Motor neuron (in vitro differentiated cells): ENCODE results near the gene INHBB. TPM values are rescaled to one million over a fixed set of nuclear protein-coding genes. Genes with fewer than 3 reads are reported as not detected.
"Not testable (repeated sequence)": the region's sequence is repeated elsewhere in the genome, so short reads cannot be mapped to it uniquely, and the experiment has no call there.

ENCODE experiments used
- ATAC-seq, 8 experiments: fragments of 200-7000 bp; cut with Tn5 transposase; replicated peaks in 6 of 8; 2 replicates each; pipeline ENCODE4 v1.8.0; 2021; ENCODE audit warnings: mild to moderate bottlenecking in 8 of 8, moderate library complexity in 8 of 8
- H3K27ac ChIP-seq, 2 donors: fragments of 250-450 bp; sonication (Bioruptor Pico); 2 replicates each; pipeline ENCODE4 v1.9.0; 2021; ENCODE audit warnings: antibody characterized with exemption in 2 of 2, mild to moderate bottlenecking in 2 of 2, moderate library complexity in 1 of 2
- H3K4me1 ChIP-seq, 2 donors: fragments of 250-450 bp; sonication (Bioruptor Pico); replicated peaks in 1 of 2; 2 replicates each; pipeline ENCODE4 v1.6.1; 2021; ENCODE audit warnings: antibody characterized with exemption in 2 of 2, mild to moderate bottlenecking in 2 of 2, moderate library complexity in 1 of 2
- H3K4me3 ChIP-seq, 5 donors: fragments of 250-450 bp; sonication (Bioruptor Pico); 2 replicates each; pipeline ENCODE4 v1.9.0; 2021; ENCODE audit warnings: antibody characterized with exemption in 5 of 5, mild to moderate bottlenecking in 5 of 5, moderate library complexity in 4 of 5
- WGBS, 10 experiments: fragments of 450-650 bp; shearing (Covaris generic); methylation state at CpG; one replicate each; pipeline ENCODE4 v1.0.0; 2022; 5-methylcytosine and 5-hydroxymethylcytosine counted together
- in situ Hi-C, 9 experiments: fragments of 400-800 bp; cut with MboI; loops; one replicate each; pipeline ENCODE4 v1.15.0; 2021; ENCODE audit warnings: low sequenced_read_pairs in 9 of 9, low pct_unique_long_range_greater_than_20kb in 2 of 9; ENCODE audit not compliant: unreplicated experiment in 9 of 9
- total RNA-seq, 8 experiments: library from RNA; unstranded; fragments of 300-600 nt; gene quantifications; 2 replicates each; pipeline versions ENCODE4 v1.2.3 to v1.2.4, GENCODE V29; 2022

Gene INHBB
- total RNA-seq, 8 experiments from 2014 or later: 0.09 to 14.4 (median 1.5) TPM

DNA sequence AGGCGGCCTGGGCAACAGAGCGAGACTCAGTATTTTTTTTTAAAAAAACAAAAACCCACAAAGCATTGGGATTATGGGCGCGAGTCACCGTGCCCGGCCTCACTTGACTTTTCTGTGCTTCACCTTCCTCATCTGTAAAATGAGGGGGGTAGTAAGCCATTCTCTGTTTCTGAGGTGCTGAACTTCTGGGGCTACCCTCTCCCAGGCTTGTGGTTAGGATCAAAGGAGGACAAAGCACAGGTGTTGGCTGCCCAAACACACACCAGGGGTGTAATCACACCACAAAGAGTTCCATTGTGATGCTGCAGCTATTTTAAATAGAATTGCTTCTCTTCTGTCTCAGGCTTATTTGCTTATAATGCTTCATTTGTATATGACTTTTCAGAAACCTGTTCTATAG is 35.8 kb upstream of the INHBB start:
- ATAC-seq: no peak
- in situ Hi-C loops: no loop called here
- Histone ChIP-seq H3K4me3 (no peak overlapping the region), H3K27ac (no peak overlapping the region), H3K4me1 (peaks cover 9 to 15% of the 10 kb centered on the region in 2 donors)
- 80 to 100% (median 92%) methylated on average over 1 to 5 of the region's 6 CpGs; no CpG with 5 or more reads in 4 of the 10 experiments for WGBS, 10 experiments

DNA sequence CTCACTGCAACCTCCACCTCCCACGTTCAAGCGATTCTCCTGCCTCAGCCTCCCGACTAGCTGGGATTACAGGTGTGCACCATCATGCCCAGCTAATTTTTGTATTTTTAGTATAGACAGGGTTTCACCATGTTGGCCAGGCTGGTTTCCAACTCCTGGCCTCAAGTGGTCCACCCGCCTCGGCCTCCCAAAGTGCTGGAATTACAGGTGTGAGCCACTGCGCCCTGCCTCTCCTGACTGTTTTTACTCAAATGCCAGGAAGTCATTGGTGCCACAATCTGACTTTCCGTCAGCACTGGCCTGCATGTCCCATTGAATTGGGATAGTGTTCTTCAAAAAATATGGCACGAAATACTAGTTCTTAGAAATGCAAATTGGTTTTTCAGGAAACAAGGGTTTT is 35.1 kb upstream of the INHBB start:
- H3K4me3 ChIP-seq, ATAC-seq, in situ Hi-C loops, H3K27ac ChIP-seq: not testable (repeated sequence)
- 50 to 95% (median 92%) methylated on average over 1 to 8 of the region's 8 CpGs; no CpG with 5 or more reads in 3 of the 10 experiments for WGBS, 10 experiments
- H3K4me1 ChIP-seq: peaks cover 9 to 15% of the 10 kb centered on the region in 2 donors

DNA sequence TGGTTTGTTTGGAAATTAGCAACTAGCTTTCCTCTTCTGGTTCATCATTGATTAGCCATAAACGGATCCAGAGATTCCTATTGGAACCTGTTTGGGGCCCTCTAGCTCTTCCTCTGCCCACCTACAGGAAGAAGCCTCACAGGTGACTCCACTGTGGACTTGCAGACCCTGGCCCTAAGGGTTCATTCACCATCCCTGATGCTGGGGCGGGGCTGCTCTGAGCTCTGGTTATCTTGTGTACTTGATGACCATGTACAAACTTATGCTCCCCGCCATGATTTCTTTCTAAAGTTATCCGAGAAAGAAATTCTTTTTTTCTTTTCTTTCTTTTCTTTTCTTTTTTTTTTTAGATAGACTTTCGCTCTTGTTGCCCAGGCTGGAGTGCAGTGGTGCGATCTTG is 33.9 kb upstream of the INHBB start:
- ATAC-seq: no peak
- in situ Hi-C loops: no loop called here
- Histone ChIP-seq H3K4me3 (no peak overlapping the region), H3K27ac (no peak overlapping the region), H3K4me1 (peaks cover 9 to 15% of the 10 kb centered on the region in 2 donors)
- 57 to 100% (median 79%) methylated on average over 1 to 6 of the region's 6 CpGs; no CpG with 5 or more reads in 1 of the 10 experiments for WGBS, 10 experiments

DNA sequence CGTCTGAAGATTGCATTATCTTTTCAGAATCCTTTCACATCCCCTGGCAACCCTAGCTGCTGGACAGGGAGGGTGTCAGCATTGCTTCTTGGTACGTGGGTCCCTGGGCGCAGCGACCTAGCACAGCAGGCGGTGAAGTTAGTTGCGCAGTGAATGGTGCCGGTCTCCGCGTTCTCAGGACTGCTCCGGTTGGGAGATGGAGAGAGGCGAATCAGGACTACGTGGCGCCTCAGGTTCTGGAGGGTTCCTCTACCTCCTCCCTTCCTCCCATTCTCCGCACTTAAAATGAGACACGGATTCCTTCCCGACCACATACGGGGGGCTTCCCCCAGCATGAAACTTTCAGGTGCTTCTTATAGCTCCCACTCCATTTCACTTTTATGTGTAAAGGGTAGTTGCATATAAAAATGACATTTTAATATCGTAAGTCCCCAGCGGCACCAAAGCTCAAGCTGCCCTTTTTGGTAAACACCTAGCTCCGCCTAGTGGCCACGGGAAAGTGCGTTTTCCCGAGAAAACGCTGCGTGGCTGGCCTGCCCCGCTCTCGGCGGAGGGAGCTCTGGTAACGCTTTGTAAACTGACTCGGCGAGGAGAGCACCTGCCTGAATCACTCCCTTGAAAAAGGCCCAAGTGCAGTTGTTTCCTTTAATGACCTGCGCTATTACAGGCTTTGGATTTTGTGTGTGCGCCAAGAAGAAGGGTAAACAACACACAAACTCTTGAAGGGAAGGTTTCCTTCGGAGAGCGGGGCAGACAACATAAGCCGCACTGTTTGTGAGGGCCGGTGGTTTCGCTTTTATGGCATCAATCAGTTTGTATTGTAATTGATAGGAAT is 32.9 kb upstream of the INHBB start:
- Histone ChIP-seq H3K27ac (no peak overlapping the region), H3K4me3 (peak overlapping the region; percentile 12 to 30 (median 23)), H3K4me1 (peaks cover 9 to 15% of the 10 kb centered on the region in 2 donors)
- in situ Hi-C loops: no loop called here
- 0 to 31% (median 10%) methylated on average over 3 to 31 of the region's 38 CpGs; no CpG with 5 or more reads in 2 of the 10 experiments for WGBS, 10 experiments
- ATAC-seq: peak; percentile 82 to 94 (median 84)

DNA sequence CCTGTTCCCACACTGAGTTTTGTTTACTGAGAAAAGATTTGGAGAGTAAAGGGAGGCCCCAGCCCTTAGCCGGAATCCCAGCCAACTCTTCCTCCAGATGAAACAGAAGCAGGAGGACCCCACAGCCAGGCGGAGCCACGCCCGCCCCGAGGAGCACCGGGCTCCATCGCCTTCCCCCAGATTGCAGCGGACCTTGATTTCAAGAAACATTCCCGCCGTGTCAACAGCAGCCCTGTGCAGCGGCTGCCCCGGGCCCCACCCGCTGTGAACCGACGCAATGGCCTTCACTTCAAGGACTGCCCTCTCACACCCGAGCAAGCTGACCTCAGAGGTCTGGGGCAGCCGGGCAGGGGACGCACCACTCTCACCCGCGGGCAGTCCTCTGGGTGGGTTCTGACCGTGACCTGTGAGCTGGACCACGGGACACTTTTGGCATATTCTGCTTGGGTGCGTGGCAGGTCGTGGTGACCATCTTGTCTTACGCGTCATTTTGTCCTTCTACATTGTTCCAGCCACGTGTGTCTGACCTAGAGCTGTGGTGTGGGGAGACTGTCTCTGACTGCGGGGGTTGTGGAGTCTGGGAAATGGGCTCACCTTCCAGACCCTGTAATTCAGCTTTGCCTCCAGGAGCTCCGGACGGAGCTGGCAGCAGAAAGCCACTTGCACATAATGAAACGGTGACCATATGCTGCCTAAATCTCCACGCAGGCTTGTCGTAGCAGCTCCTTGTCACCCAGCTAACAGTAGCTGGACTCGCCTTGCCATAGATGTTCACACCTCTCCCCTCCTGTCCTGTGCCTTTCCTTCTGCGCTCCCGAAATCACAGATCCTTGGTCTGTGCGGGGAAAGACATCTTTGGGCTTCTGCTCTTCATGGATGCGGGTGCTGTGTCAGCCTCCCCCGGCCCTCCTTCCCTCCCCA is 32.0 kb upstream of the INHBB start:
- in situ Hi-C loops: no loop called here
- ATAC-seq: peak in 4 of 8 experiments; percentile 9 to 57 (median 24)
- peaks cover 9 to 15% of the 10 kb centered on the region in 2 donors for H3K4me1 ChIP-seq
- H3K27ac ChIP-seq: no peak overlapping the region
- peak overlapping the region in 1 of 5 donors; percentile 30 for H3K4me3 ChIP-seq
- 42 to 100% (median 68%) methylated on average over 2 to 15 of the region's 39 CpGs; no CpG with 5 or more reads in 4 of the 10 experiments for WGBS, 10 experiments

DNA sequence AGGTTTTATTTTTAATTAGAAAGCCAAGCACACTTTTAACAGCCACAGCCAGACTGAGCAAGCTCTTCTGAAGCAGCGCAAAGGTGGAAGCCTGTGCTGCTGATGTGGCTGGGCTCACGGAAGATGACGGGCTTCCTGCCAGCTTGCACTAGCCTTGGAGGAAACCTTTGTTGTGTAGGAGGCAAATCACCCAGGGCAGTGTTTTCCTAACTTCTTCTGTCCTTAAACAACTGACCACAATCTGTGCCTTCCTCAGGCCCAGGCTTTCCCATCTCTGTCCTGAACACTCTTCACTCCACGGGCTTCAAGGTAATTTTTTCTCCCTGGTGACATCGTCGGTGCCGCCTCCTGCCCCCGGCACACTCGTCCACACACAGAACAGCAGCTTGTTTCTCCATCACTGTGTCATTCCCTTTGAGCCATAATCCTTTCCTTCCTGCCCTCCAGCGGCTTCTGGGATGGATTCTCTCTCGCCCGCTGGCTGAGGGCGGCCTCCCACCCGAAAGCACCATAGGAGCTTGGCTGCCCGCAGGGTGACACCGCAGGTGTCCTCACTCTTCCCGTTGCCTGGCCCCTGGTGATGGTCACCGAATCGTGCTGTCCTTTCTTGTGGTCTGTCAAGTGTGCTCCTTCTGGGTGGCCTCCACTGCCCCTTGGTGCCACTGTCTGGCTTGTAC is 31.1 kb upstream of the INHBB start:
- H3K4me3 ChIP-seq: no peak overlapping the region
- H3K27ac ChIP-seq: no peak overlapping the region
- peak in 5 of 8 experiments; percentile 32 to 55 (median 44) for ATAC-seq
- in situ Hi-C loops: no loop called here
- WGBS, 10 experiments: 60 to 95% (median 88%) methylated on average over 1 to 11 of the region's 19 CpGs; no CpG with 5 or more reads in 2 of the 10 experiments
- H3K4me1 ChIP-seq: peaks cover 9 to 15% of the 10 kb centered on the region in 2 donors

DNA sequence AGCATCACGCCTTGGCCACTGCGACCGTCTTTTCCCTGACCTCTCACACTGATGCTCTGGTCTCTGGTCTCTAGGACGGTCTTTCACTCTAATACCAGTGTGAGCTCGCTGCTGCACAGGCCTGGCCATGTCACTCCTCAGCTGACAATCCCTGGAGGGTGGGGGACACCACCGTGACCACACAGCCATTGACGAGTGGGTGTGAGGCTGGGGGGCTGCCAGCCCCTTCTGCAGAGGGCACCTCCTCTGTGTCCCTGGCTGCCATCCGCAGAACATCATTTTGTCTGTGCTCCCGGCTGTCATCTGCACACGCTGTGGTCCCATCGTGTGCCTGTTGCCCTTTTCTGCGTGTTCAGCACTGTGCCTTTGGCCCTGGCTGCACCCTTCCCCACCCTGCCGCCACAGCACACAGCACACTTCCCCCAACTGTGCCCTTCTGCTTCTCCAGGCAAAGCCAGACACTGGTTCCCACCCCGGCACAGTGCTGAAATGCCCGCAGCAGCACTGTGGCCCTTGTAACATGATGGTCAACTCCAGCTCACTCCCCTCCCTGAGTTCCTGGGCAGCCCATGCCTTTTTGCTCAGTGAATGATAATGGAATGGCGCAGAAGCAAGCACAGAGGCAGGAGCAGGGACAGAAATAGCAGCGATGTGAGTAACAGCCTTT is 30.4 kb upstream of the INHBB start:
- Histone ChIP-seq H3K4me1 (peaks cover 9 to 15% of the 10 kb centered on the region in 2 donors), H3K27ac (no peak overlapping the region), H3K4me3 (no peak overlapping the region)
- in situ Hi-C loops: no loop called here
- ATAC-seq: no peak
- WGBS, 10 experiments: 83 to 100% (median 95%) methylated on average over 1 to 9 of the region's 17 CpGs; no CpG with 5 or more reads in 4 of the 10 experiments

DNA sequence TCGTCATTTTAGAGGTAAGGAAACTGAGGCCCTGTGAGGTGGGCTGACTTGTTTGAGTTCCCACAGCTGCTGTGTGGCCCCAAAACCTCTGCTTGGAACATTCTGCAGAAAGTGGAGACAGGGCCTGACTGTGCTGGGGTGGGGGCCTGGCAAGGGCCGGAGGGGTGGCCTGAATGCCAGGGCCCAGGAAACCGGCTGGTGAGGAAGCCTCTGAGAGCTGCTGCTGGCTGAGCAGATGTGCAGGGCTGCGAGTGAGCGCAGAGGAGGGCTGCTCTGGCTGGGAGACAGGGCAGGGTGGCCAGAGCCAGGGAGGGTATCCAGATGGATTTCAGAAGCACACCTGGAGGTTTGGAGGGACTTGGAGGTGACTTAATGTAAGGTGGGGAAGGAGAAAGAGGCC is 29.9 kb upstream of the INHBB start:
- WGBS, 10 experiments: 87% methylated on average over 3 of the region's 5 CpGs; no CpG with 5 or more reads in 9 of the 10 experiments
- ATAC-seq: no peak
- H3K4me1 ChIP-seq: peaks cover 9 to 15% of the 10 kb centered on the region in 2 donors
- H3K4me3 ChIP-seq: no peak overlapping the region
- in situ Hi-C loops: no loop called here
- no peak overlapping the region for H3K27ac ChIP-seq

DNA sequence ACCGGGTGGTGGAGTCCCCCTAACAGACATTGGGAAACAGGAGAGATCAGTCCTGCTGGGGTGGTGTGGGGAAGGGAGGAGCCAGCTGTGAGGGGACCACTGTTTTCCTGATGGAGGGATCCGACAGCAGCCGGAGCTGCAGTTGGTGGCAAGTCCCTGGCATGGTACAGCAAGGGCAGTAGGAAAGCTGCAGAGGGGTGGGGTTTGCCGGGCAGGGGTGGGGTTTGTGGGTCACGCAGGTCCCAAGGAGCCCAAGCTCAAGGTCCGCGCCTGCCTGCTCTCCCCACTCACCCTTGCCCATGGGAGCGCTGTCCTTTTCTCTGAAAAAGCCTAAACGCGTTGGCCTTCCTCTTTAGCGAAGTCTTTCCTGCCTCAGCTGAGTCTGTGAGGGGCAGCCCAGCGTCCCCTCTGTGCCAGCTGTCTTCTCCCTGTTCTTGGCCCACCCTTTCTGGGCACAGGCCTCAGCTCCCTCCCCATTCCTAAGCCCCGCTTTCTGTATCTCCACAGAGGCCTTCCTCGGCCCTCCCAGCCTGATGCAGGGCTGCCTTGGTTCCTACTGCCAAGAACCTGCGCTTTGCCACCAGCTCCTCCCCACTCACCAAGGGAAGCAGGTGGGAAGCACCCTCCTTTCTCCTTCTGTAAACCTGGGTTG is 29.3 kb upstream of the INHBB start:
- in situ Hi-C loops: no loop called here
- H3K4me1 ChIP-seq: peaks cover 9 to 15% of the 10 kb centered on the region in 2 donors
- no peak overlapping the region for H3K27ac ChIP-seq
- H3K4me3 ChIP-seq: no peak overlapping the region
- no peak for ATAC-seq
- 20 to 95% (median 70%) methylated on average over 1 to 3 of the region's 15 CpGs; no CpG with 5 or more reads in 4 of the 10 experiments for WGBS, 10 experiments

DNA sequence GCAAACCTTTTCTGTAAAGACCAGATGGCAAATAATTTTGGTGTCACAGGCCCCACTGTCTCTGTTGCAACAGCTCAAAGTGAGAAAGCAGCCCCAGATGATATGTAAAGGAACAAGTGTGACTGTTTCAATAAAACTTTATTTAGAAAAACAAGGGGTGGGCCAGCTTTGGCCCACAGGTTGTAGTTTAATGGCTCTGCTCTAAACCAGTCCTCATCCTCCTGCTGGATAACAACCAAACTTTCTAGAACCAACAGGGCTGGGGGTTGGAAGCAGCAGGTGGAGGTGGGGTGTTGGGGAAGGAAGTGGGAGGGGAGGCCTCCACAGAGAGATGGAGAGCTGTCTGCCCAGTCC is 28.8 kb upstream of the INHBB start:
- peaks cover 9 to 15% of the 10 kb centered on the region in 2 donors for H3K4me1 ChIP-seq
- H3K4me3 ChIP-seq: no peak overlapping the region
- ATAC-seq: no peak
- H3K27ac ChIP-seq: no peak overlapping the region
- in situ Hi-C loops: no loop called here

DNA sequence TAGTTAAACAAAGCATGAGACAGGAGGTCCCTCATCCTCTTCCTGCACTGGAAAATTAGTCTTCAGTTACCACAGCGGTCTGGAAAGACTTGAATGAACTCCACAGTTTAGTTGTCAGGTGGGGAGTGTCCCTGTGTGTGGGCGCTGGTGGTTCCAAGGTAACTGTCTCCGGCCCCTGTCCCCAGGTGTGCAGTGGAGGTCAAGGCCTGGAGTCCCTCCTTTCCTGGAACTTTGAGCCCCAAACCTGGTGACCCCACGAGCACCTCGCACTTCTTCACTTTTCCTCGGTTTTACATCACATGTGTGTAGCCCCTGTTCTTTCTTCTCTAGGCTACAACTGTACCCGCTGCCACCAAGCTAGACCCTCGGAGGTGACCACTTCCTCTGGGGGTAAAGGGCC is 28.0 kb upstream of the INHBB start:
- in situ Hi-C loops: no loop called here
- Histone ChIP-seq H3K4me3 (no peak overlapping the region), H3K4me1 (peaks cover 5 to 12% of the 10 kb centered on the region in 2 donors), H3K27ac (no peak overlapping the region)
- no peak for ATAC-seq
- WGBS, 10 experiments: 80 to 100% (median 98%) methylated on average over 1 to 6 of the region's 8 CpGs; no CpG with 5 or more reads in 4 of the 10 experiments

DNA sequence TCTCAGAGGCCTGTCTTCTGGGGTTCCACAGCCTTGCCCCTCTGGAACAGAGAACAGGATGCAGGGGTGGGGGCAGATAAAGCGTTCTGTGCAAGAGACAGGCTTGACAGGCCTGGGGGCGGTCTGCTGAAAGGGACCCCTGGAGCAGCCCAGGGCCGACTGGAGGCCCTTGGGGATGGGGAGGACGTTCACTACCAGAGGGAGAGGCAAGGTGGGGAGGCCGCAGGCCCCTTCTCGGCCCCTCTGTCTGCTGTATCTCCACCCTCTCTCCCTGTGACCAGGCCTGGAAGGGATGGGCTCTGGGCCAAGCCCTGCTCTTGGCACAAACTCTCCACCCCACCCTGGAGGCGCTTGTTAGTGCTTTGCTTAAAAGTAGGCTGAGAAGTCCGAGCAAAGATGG is 27.3 kb upstream of the INHBB start:
- no peak overlapping the region for H3K27ac ChIP-seq
- peak in 6 of 8 experiments; percentile 19 to 92 (median 74) for ATAC-seq
- H3K4me3 ChIP-seq: no peak overlapping the region
- peaks cover 5 to 8% of the 10 kb centered on the region in 2 donors for H3K4me1 ChIP-seq
- WGBS, 10 experiments: 0 to 100% (median 61%) methylated on average over 1 to 5 of the region's 8 CpGs; no CpG with 5 or more reads in 5 of the 10 experiments
- in situ Hi-C loops: no loop called here
